Fibroblast of skin of left quadriceps (primary cell): Measurements from ENCODE around the gene CFAP68.

Experiments used
- DNase-seq, 2 experiments: peaks; one replicate each; pipeline ENCODE4 v3.0.0-alpha.2; 2013; ENCODE audit warnings: low read depth in 2 of 2

CFAP68 gene, protein sequence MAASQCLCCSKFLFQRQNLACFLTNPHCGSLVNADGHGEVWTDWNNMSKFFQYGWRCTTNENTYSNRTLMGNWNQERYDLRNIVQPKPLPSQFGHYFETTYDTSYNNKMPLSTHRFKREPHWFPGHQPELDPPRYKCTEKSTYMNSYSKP

DNA sequence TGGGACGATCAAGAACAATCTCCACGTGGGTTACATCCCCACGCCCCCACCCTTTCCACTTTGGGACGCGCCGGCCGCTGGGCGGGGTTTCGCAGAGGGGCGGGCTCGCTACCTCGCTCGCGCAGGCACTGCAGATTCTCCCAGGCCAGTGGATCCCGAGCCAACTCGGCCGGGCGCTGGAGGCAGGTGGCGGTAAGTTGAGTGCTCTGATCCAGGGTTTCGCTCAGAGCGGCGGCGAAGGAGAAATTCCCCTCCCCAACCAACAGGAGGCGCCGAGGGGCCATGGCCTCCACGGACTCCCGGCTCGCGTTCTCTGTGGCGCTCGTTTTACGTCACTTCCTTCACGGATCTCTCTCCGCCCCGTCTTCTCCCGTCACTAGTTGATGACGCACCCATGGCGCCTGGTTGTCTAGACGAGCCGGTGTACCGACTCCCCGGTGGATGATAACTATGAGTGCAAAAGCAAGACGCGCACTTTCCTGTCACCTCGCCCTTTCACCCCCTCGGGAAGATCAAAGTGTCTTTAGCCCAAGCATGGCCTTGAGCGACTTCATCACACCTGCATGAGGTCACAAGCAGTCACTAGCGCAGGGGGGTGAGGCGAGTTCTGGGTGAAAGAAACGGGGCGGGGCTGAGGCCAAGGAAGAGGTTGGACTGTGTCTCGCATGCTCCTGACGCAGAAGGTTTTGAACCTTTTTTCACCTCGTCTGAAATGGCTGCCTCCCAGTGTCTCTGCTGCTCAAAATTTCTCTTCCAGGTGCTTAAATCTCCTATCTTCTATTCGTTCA is at the start of gene CFAP68, which contains the start of gene FDXACB1:
TSS of gene CFAP68 (plus strand) at position 693 of the 788 bp plus-strand sequence. CDS start at position 713, 20 bp downstream.
TSS of gene FDXACB1 (minus strand) at position 317 of the 788 bp plus-strand sequence. CDS start at position 284, 33 bp downstream.
- DNase-seq = peak; percentile 94 to 95

DNA sequence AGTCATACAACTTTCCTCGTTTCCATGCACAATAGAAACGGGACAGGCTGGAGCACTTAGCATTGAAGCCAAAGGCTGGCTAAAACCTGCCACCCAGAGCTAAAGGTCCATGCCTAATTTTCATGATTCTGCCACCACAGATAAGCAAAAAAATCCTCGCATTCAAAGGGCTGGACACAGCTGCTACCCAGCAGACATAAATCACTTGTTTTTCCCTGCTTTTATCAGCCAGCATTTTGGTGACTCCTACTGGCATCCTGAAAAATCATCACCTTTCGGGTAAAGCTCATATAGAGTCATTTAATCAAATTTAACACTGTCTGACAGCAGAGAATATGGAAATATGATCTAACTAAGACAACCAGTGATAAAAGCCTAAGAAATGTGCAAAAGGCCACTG is 45.8 kb upstream of the CFAP68 start:
- DNase-seq = no peak

DNA sequence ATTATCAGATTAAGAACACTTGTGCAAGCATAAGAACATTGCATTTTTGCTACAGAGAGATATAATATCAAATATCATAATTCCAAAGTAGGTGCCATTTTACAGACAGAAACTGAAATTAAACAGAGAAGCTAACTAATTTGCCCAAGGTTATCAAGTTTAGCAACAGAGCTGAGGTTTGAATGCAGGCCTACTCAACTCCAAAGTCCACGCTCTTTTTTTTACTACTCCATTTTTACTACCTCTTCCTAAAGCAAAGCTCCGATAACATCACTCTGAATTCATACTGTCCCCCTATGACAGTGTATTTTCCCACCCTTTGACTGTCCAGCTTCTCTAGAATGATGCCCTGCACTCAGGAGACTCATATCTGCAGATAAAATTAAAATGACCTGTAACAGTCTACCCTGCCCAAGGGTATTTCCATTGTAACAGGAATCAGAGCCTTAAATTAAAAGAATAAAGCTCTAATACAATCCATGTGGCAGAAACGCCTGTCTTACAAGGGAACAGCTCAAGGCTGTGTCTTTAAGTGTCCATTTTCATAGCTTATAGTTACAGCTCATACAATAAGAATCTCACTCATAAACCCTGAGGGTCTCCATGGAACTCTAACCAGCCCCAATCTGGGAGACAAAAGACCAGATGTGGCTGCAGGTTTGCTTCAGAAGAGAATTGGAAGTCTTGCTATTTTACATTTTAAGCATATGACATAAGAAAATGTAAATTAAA is 44.7 kb upstream of the CFAP68 start:
- no peak for DNase-seq

DNA sequence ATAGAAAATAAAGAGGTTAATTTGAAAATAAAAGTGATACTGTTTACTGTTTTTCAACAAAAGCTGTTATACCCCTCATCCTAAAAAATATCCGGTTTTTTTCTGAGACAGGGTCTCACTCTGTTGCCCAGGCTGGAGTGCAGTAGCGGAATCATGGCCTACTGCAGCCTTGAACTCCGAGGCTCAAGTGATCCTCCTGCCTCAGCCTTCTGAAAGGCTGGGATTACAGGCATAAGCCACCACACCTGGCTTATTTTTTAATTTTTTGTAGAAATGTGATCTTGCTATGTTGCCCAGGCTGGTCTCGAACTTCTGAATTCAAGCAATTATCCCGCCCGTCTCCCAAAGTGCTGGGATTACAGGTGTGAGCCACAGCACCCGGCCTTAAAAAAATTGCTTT is 43.7 kb upstream of the CFAP68 start:
- no peak for DNase-seq

DNA sequence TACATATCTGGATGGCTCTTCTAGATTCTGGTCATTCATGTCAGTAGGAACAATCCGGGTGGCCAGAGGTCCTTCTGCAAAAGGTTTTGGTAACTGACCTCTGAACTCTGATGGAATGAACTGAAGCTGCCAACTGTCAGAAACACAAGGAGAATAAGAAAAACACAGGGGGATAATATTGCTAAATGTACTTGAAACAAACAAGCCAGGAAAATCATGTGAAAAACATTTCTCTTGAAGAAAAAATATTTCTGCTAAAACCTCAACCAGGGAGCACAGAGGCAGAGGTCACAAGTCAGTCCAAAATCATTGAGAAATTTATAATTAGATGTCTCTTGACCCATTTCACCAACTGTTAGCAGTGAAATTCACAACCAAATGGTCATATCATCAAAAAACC is 43.2 kb upstream of the CFAP68 start:
- DNase-seq = no peak

DNA sequence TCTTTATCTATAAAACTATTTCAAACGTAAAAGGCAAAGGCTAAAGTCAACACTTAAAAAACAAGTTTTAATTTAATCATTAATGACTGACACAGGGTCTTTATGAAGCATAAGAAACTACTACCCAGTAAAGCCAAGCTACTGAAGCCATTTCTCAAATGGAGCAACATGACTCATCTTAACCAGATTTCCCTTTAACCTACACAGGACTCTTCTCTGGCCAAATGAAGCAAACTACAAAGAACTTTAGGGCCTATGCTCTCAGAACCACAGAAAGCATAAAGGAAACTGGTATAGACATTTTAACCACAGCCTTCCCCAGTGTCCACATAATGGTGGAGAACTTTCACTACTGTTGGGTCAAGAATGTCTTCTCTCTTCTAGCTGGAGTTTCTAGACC is 42.6 kb upstream of the CFAP68 start:
- DNase-seq = no peak

DNA sequence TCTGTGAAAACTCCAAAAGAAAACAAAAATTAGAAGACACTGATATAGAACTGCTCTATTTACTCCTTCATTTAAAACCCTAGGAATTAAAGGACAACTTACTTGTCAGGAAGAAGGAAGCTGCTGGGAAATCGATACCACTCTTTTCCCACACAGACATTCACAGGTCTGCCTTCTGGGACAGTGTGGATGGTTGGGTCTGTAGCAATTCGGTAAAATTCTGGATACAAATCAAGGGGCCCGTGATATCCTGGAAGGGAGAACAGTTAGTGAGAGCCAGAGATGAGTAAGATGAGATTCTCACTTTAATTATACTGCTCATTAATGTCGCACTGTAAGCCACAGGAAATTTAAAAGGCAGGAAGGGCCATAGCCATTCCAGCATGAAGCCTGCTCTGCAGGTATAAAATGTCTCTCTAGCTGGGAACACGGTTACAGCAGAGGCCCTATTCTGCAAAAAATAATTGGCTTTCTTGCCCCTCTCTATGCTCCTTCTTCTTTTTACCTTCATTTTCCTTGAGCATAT is 41.9 kb upstream of the CFAP68 start:
- no peak for DNase-seq

DNA sequence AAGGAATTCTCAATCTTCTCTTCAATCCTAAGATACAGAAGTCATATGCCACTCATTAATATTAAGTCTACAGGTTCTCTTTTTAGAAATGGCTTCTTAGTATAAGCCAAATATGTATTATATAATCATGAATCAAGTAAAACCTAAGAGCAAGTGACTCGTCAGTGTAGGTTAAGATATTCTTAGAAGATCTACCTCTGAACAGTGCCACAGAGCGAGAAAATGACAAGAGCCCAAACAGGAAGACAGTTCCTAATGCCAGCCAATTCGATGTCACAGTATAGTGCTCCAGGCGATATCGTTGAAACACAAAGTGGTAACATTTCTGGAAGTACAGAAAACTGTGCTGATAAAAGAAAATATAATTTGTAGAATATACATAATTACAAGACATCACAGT is 41.3 kb upstream of the CFAP68 start:
- DNase-seq = no peak

DNA sequence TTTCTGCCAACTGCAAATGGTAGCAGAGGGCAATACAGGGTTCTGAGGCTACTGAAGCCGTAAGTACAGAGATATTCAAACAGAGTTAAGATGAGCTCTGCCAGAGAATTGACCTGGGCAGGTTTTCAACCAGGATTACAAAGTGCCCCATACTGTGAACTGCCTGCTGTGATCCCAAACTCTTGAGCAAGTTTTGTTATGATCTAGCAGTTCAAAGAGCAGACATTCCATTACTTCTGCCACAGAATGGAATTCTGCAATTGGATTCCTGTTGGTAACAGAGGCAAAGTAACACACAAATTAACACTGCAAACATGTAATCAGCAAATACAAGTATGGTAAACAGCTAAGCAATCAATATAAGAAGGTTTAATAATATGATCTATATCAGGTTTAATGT is 39.2 kb upstream of the CFAP68 start:
- no peak for DNase-seq

DNA sequence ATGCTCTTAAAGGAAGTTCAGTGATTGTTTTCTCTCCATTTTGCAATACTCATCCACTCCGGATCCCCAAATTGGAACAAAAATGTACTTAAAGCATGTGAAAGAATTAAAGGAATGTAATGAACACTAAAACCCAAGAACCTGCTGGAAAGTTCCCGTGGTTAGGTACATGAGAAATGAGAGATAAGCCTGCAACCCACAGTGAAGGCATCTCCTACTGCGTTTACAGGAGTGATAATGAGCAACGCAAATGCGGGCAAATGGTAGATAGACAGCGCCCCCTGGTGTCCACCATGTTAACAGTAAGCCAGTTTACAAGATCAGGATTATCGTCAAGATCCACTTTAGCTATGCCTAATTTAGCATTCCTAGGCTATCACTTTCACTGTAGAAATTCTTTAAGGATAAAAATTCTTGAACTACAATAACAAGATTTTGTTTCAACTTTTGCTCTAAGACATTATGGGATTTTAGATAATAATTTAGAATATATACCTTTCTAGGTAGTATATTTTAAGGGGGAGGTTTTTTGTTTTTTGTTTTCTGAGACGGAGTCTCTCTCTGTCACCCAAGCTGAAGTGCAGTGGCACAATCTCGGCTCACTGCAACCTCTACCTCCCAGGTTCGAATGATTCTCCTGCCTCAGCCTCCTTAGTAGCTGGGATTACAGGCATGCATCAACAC is 37.8 kb upstream of the CFAP68 start:
- peak; percentile 67 to 68 for DNase-seq

DNA sequence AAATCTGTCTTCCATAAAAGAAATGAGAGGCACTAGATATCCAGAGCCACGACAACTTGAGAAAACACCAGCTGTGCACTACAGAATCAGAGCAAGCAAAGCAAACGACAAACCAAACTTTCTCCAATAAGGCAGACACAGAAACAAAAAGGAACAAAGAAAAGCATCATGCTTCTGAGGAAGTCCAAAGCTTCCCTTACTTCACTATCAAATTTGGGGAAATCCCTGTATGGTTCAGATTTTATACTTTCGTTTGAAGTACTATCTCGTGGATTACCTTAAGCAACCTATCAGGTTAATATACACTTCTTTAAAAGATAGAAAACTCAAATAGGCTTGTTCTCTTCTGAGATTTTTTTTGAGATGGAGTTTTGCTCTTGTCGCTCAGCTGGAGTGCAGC is 35.7 kb upstream of the CFAP68 start:
- no peak for DNase-seq

DNA sequence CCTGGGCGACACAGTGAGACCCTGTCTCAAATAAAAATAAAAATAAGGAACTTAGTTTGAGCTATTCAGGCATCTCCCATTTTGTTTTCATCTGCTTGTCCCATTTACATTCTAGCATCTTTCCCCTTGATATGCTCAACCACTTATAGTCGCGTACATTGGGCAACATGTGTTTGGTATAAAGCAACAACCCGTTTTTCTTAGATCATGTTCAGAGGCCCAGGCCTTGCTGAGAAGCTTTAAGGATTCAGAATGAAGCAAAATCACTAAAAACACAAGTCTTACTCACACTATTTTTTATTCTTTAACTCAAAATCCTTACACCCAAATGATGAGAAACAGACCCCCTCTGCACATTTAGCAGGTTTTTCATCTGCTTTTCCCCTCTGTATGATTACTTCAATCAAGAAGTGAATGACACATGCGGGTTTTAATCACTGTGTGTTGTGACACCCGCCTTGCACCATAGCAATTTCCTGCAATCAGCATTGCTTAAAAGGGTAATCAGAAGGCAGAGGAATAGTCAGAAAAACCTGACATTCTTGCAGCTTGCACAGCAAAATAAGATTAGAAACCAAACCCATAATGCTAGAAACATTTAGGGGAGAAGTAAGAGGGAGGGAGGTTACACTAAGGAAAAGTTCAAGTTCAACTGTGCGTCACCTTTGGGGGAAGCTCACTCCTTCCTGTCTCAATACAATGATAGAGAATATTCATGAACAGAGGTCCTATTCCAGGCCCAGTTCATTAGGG is 33.9 kb upstream of the CFAP68 start:
- no peak for DNase-seq

DNA sequence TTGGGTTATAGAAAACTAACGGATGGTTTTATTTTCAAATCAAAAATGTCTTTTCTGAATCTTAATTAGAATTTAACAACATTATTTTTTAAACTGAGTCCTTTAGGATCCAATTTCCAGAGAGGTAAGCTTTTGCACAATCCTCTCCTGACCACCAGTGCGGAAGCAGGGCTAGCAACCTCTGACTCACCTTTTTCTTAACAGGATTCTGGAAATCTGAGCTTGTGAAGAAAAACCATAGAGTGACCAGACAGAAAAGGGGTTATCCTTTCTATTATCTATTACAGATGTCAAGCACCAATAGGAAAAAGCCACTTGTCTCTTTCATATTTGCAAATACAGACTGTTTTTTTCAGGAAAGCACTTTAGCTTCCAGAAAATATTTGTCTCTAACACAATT is 33.3 kb upstream of the CFAP68 start:
- no peak for DNase-seq

DNA sequence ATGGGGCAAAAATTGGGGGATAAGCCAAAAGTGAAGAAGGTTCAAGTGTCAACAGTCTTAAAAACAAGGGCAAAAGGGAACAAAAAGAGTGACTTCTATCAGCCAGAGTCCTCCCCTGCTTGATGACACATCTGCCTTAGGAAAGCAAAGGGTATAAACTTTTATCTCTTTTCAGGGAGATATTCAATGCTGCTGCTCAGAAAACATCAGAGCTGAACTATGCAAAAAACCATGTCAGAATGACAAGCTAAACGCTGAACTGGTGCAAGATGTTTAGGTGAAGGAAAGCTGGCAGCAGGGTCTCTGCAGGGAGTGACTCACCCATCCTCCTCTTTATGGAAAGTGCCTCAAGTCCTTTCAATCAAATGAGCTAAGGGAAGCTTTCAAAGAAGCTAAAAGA is 32.7 kb upstream of the CFAP68 start:
- peak in 1 of 2 experiments; percentile 40 for DNase-seq

DNA sequence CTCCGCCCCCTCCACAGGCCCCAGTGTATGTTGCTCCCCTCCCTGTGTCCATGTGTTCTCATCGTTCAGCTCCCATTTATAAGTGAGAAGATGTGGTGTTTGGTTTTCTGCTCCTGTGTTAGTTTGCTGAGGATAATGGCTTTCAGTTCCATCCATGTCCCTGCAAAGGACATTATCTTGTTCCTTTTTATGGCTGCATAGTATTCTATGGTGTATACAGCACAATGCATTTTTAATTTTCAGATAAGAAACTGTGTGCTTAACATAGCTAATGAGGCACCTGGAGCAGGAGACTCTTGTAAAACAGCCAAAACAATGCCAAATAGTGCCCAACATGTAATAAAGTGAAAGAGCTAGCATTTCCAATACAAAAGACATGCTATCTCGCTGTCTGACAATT is 29.7 kb upstream of the CFAP68 start:
- no peak for DNase-seq

DNA sequence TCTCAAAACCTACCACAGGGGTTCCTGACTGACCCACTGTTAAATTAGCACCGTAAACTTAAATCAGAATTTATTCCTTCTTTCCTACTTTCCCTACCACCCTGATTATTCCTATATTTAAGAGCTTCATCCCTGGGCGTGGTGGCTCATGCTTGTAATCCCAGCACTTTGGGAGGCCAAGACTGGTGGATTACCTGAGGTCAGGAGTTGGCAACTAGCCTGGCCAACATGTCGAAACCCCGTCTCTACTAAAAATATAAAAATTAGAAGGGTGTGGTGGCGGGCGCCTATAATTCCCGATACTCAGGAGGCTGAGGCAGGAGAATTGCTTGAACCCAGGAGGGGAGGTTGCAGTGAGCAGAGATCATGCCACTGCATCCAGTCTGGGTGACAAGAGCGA is 28.3 kb upstream of the CFAP68 start:
- DNase-seq = no peak

DNA sequence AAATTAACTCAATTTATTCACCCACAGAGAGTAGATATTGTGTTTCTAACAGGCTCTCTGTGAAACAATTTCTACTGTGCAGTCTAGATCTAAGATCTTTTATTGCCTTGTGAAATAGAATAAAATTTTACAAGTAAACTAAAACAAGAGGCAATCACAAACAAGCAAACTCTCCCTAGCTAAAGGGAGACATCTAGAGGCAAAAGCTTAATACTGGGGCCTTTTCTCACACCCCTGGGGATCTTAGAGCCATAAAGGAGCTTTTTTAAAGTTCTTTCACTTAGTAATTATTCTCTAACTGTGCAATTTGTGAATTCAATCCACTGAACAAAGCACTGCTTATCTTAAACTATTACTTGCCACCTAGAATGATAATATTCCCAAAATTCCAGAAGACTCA is 27.7 kb upstream of the CFAP68 start:
- no peak for DNase-seq

DNA sequence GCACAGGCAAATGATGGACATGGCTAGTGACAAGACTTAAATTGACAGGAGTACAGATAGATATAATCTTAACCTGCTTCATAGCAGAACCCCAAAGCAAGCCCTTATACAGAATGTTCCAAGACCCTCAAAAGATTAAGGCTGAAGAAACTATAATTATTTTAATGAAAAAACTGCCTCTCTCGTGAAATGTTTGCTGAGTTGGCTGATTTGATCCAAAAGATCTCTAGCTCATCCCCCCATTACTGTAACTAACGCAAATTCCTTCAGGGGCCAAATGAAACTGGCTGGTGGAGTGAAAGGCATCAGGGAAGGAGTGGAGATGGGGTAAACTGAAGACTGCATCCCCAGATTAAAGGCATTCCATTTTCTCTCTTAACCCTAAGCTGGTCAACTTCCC is 27.2 kb upstream of the CFAP68 start:
- DNase-seq = no peak

DNA sequence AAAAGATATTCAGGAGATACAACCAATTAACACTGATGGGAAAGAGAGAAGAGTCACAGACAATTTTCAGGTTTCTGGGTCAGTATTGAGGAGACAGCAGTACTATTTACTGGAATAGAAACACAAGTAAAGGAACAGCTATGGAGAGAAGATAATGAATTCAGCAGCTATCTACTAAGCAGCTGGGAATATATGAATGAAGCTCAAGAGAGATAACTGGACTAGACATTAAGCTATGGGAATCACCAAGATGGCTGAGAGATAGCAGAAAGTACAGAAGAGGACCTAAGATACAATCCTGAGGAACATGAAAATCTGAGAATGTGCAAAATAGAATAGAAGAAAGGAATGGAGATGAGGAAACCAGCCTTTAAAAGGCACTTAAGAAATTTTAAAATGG is 23.8 kb upstream of the CFAP68 start:
- DNase-seq = no peak

DNA sequence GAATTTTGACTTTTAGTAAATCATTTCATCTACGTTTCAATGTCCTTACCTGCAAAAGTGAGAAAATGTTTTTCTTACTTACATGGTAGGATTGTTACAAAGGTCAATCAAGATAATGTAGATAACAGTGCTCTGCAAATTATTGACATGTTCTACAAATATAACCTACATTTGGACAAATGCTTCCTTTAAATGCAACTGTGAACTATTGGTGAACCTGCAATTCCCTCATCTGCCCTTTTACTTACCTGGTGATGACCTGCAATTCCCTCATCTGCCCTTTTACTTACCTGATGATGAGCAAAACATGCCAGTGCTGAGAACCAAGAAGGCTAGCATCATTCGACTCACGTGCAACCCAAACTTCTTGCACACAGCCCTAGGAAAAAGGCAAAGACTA is 19.1 kb upstream of the CFAP68 start:
- DNase-seq = no peak

DNA sequence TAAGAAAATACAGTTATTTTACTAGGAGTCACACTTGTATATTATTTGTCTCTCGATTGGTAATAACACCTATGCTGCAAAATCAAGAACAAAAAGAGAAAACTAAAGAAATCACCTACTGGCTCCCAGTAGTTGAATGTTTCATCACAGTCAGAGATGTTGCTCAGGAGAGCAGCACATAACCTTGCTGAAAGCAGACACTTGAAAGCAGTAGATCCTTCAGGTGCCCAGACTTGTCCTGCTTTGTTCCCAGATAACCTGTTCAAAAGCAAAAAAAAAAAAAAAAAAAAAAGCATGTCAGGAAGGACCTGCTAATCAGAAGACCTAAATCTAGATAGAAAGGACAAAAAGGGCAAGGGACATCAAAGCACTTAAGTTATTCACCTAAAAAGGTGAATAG is 9.2 kb upstream of the CFAP68 start:
- DNase-seq = no peak
